ENCODE measurements around the gene RAB15. TPM values are rescaled to one million over a fixed set of nuclear protein-coding genes. Genes with fewer than 3 reads are reported as not detected.
A peak's percentile ranks its signal among the peaks of the same experiment; 100 is the strongest.

The RAB15 gene
- total RNA-seq (10 to 100 TPM; 15.2 to 70.4 (median 22.5) TPM), polyA plus RNA-seq (10 to 100 TPM; 12.0 to 53.6 TPM)
- long read RNA-seq, donor 1, partial matches to known transcripts: 27 of 32 reads
- long read RNA-seq, donor 1, other reads (novel, unspliced or antisense): 1 of 32 reads
- long read RNA-seq, donor 2, partial matches to known transcripts: 29 of 126 reads
- long read RNA-seq, donor 2, other reads (novel, unspliced or antisense): 94 of 126 reads
- long read RNA-seq, donor 3, transcript RAB15-203 (7 exons, 3,515 nt): major isoform, 9 of 91 reads
- long read RNA-seq, donor 3, partial matches to known transcripts: 28 of 91 reads
- long read RNA-seq, donor 3, other reads (novel, unspliced or antisense): 52 of 91 reads

- intact Hi-C loops (cut with DNase I): loop anchor here in 1 of 10 donors (10.0 kb wide), 1 partner anchor 167 kb away; no protein-coding TSS in a partner anchor
- no peak for TF ChIP-seq POLR2A (IDR thresholded peaks at IDR 0.05)
- TF ChIP-seq, protein P1, sequence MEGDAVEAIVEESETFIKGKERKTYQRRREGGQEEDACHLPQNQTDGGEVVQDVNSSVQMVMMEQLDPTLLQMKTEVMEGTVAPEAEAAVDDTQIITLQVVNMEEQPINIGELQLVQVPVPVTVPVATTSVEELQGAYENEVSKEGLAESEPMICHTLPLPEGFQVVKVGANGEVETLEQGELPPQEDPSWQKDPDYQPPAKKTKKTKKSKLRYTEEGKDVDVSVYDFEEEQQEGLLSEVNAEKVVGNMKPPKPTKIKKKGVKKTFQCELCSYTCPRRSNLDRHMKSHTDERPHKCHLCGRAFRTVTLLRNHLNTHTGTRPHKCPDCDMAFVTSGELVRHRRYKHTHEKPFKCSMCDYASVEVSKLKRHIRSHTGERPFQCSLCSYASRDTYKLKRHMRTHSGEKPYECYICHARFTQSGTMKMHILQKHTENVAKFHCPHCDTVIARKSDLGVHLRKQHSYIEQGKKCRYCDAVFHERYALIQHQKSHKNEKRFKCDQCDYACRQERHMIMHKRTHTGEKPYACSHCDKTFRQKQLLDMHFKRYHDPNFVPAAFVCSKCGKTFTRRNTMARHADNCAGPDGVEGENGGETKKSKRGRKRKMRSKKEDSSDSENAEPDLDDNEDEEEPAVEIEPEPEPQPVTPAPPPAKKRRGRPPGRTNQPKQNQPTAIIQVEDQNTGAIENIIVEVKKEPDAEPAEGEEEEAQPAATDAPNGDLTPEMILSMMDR (IDR thresholded peaks at IDR 0.05): peak in 1 of 12 donors; percentile 6
- ATAC-seq (peak; percentile 15 to 81 (median 70)), DNase-seq (peak; percentile 31 to 64 (median 36))
- Histone ChIP-seq H3K9me3 (no peaks in the 10 kb centered on the region), H3K27ac (peak within 1 kb of the TSS in 3 of 12 donors; percentile 25 to 39 (median 28)), H3K4me3 (peak within 1 kb of the TSS; percentile 60 to 89 (median 75)), H3K36me3 (no peaks in the 10 kb centered on the region), H3K27me3 (no peaks in the 10 kb centered on the region), H3K4me1 (peaks cover 0 to 22% (median 9%) of the 10 kb centered on the region in 12 donors)
- WGBS, 4 donors: 1 to 4% (median 2%) methylated on average over 20 to 96 of the region's 96 CpGs
Measured at GRCh38 chr14:64971943-64972791, at the start of gene RAB15. TSS of gene RAB15 (minus strand) at chr14:64972336. CDS start at chr14:64972076, 260 bp downstream.

DNA sequence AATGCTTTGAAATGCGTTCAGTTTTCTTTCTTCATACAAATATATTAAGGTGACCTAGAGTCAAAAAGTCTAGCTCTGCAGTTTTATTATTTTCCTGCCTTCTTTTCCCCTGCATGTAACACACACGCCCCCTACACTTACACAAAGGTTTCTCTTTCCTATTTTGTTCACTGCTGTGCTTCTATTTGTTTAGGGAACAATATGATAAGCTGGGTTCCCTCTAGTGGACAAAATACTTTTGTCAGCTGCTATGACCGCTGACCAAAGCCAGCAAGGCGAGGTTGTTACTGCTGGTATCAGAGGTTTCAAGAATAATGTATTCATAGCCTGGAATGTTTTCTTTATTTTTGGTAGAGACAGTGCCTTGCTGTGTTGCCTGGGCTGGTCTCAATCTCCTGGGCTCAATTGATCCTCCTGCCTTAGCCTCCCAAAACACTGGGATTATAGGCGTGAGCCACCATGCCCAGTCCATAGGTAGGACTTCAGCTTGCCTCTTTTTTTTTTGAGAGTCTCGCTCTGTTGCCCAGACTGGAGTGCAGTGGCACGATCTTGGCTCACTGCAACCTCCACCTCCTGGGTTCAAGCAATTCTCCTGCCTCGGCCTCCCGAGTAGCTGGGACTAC lies 47.9 kb upstream of the RAB15 start:
- Histone ChIP-seq H3K4me1 (peaks cover 0 to 14% (median 8%) of the 10 kb centered on the region in 12 donors), H3K4me3 (no peak overlapping the region), H3K27ac (peak overlapping the region in 5 of 12 donors; percentile 1 to 13 (median 3)), H3K27me3 (no peaks in the 10 kb centered on the region), H3K36me3 (peaks cover 0 to 31% (median 15%) of the 10 kb centered on the region in 9 donors), H3K9me3 (no peaks in the 10 kb centered on the region)
- peak; percentile 84 to 92 (median 88) for ATAC-seq
- peak in 2 of 5 donors; percentile 23 to 28 for DNase-seq
- no peak for TF ChIP-seq POLR2A (IDR thresholded peaks at IDR 0.05)
- TF ChIP-seq, protein P1 (IDR thresholded peaks at IDR 0.05): peak; percentile 56 to 89 (median 70)
- 57 to 61% (median 59%) methylated on average over 9 of the region's 9 CpGs for WGBS, 4 donors
- intact Hi-C loops (cut with DNase I): loop anchor here in 4 of 10 donors (5.0 to 10.0 kb wide), 3 partner anchors 33 to 85 kb away; partner anchors contain the start of genes FNTB (in 2 of the 4) and MAX (in 2 of the 4)

DNA sequence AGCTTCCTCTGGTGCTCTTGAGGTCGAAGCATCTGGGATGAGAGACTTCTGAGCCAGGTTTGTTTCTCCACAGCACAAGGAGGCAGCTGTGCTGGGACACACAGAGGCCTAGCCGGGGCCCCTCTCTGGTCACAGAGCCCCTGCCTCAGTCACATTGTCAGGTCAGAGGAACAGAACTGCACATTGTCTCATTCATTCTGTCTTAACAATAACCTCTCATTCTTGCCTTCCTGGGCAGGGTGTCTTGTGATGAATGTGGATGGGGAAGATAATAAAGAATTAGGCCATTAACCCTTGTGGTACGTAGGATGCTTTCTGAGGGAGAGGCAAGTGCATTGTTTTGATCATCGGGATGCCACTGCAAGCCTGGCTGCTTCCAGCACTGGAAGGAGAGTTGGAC lies 44.3 kb upstream of the RAB15 start:
- 85 to 91% (median 88%) methylated on average over 3 to 4 of the region's 4 CpGs for WGBS, 4 donors
- peaks cover 0 to 58% (median 39%) of the 10 kb centered on the region in 9 donors for H3K36me3 ChIP-seq

More for the DNA sequence above, 44.3 kb upstream of the RAB15 start:
- H3K27me3 ChIP-seq: no peaks in the 10 kb centered on the region
- H3K27ac ChIP-seq: no peak overlapping the region
- TF ChIP-seq POLR2A (IDR thresholded peaks at IDR 0.05): no peak
- TF ChIP-seq, protein P1 (IDR thresholded peaks at IDR 0.05): no peak
- intact Hi-C loops (cut with DNase I): no loop called here
- DNase-seq: no peak
- ATAC-seq: no peak
- H3K9me3 ChIP-seq: no peaks in the 10 kb centered on the region
- peaks cover 0 to 14% (median 8%) of the 10 kb centered on the region in 12 donors for H3K4me1 ChIP-seq
- H3K4me3 ChIP-seq: no peak overlapping the region
